HG02970 (cell line): Measurements from ENCODE around the gene GRIN3A.

ENCODE experiments used
- ATAC-seq: cut with Tn5 transposase; IDR thresholded peaks from one replicate; pipeline ENCODE4 v1.9.1; 2021; ENCODE audit warnings: mild to moderate bottlenecking, moderate library complexity, moderate number of reproducible peaks; ENCODE audit not compliant: unreplicated experiment, low FRiP score

GRIN3A gene

GRCh38 chr9:101533334-101534204, 204.9 kb downstream of the GRIN3A start, which contains the start of gene RNF20:
TSS of gene RNF20 (plus strand) at chr9:101533853. CDS start at chr9:101535424, 1,571 bp downstream.
- peak; percentile 100 for ATAC-seq

GRCh38 chr9:101530076-101530711, 208.3 kb downstream of the GRIN3A start:
- no peak for ATAC-seq

GRCh38 chr9:101528015-101528414, 210.4 kb downstream of the GRIN3A start:
- no peak for ATAC-seq

GRCh38 chr9:101527066-101527465, 211.4 kb downstream of the GRIN3A start:
- no peak for ATAC-seq

- ATAC-seq: no peak
Measured at GRCh38 chr9:101524371-101524770, 214.1 kb downstream of the GRIN3A start.
